HepG2 (cell line): ENCODE results near the gene EBLN2. TPM values are rescaled to one million over a fixed set of nuclear protein-coding genes. Genes with fewer than 3 reads are reported as not detected.

Experiments
- ATAC-seq: fragments of 200-7000 bp; cut with Tn5 transposase; 3 replicates; pipeline ENCODE4 v1.9.1; 2020; ENCODE audit warnings: mild to moderate bottlenecking, moderate library complexity
- BruUV-seq: library from RNA; stranded (reverse); fragments of 400-500 nt; replicated peaks from 2 replicates; lab custom pipeline; 2021; lab: Mats Ljungman, UMichigan
- CTCF ChIA-PET: fragments of 300-600 bp; formaldehyde crosslinking; extraction: SDS; loops from one replicate; lab custom pipeline; 2021; ENCODE audit warnings: low total read pairs, inconsistent platforms, low intra/inter-chr PET ratio; lab: Yijun Ruan, JAX
- POLR2A ChIA-PET: fragments of 350-600 bp; sonication (Branson Sonifier 250); formaldehyde crosslinking; loops from one replicate; lab custom pipeline; 2020; ENCODE audit warnings: antibody characterized with exemption, inconsistent platforms; lab: Yijun Ruan, JAX
- DNase-seq: peaks from one replicate; pipeline ENCODE4 v3.0.0-alpha.2; 2015; ENCODE audit warnings: low spot score
- FAIRE-seq: peaks from 3 replicates; lab custom pipeline; 2011; peaks lifted over from hg19 to GRCh38; lab: Jason Lieb, UNC
- H2AFZ ChIP-seq: one replicate; pipeline ENCODE4 v1.6.1; 2011; ENCODE audit warnings: low read length, inconsistent platforms
- H3K27ac ChIP-seq: fragments of 300-600 bp; 3 replicates; pipeline ENCODE4 v1.8.0; 2011; ENCODE audit warnings: mixed run types, mild to moderate bottlenecking, mixed read lengths, low read length, inconsistent platforms; ENCODE audit not compliant: insufficient read depth; ENCODE audit errors: extremely low read length
- H3K27me3 ChIP-seq, 2 experiments: fragments of 200-600 bp in 1 of 2; 2 replicates in 1 of 2; 3 replicates in 1 of 2; pipeline versions ENCODE4 v1.6.0 to v1.8.0; 2011; ENCODE audit warnings: low read length in 2 of 2, mild to moderate bottlenecking in 2 of 2, moderate library complexity in 2 of 2, inconsistent platforms in 1 of 2; ENCODE audit not compliant: insufficient read depth in 2 of 2, control insufficient read depth in 1 of 2
- H3K36me3 ChIP-seq, 2 experiments: fragments of 200-600 bp in 1 of 2; replicated peaks in 1 of 2; 2 replicates in 1 of 2; 3 replicates in 1 of 2; pipeline versions ENCODE4 v1.5.1 to v1.8.0; 2011; ENCODE audit warnings: low read length in 2 of 2, inconsistent platforms in 1 of 2; ENCODE audit not compliant: insufficient read depth in 2 of 2, control insufficient read depth in 1 of 2
- H3K4me1 ChIP-seq: 2 replicates; pipeline ENCODE4 v1.5.1; 2012; ENCODE audit warnings: low read length, inconsistent platforms; ENCODE audit not compliant: insufficient read depth
- H3K4me2 ChIP-seq: 2 replicates; pipeline ENCODE4 v1.6.0; 2011; ENCODE audit warnings: low read depth, low read length, inconsistent platforms
- H3K4me3 ChIP-seq, 3 experiments: fragments of 200-600 bp in 1 of 3; sonication (generic), shearing (Covaris generic) in 1 of 3; replicated peaks in 1 of 3; 2 replicates each; pipeline ENCODE4 v1.5.1; 2011 to 2016; ENCODE audit warnings: low read length in 3 of 3, inconsistent platforms in 2 of 3, low read depth in 2 of 3, mild to moderate bottlenecking in 2 of 3, control low read depth in 1 of 3, mixed read lengths in 1 of 3; ENCODE audit not compliant: insufficient read depth in 1 of 3
- H3K79me2 ChIP-seq: one replicate; pipeline ENCODE4 v1.6.1; 2011; ENCODE audit warnings: low read length, inconsistent platforms; ENCODE audit not compliant: insufficient read depth
- H3K9ac ChIP-seq: 2 replicates; pipeline ENCODE4 v1.6.0; 2011; ENCODE audit warnings: mild to moderate bottlenecking, low read depth, low read length, inconsistent platforms; ENCODE audit not compliant: insufficient read depth
- H3K9me3 ChIP-seq: 2 replicates; pipeline ENCODE4 v1.5.1; 2012; ENCODE audit warnings: mild to moderate bottlenecking, low read length
- H4K20me1 ChIP-seq: 2 replicates; pipeline ENCODE4 v1.6.0; 2011; ENCODE audit warnings: inconsistent platforms, mild to moderate bottlenecking, low read length, moderate library complexity; ENCODE audit not compliant: insufficient read depth
- CAMTA2 ChIP-seq: sonication (generic); formaldehyde crosslinking; IDR thresholded peaks from 2 replicates; pipeline ENCODE4 v1.4.0; 2020; ENCODE audit warnings: mild to moderate bottlenecking, missing genetic modification reagents, borderline replicate concordance
- SP4 ChIP-seq: sonication (generic); formaldehyde crosslinking; IDR thresholded peaks from 2 replicates; pipeline ENCODE4 v1.8.1; 2023; ENCODE audit warnings: mild to moderate bottlenecking, missing genetic modification reagents
- SPEN ChIP-seq: sonication (generic); formaldehyde crosslinking; IDR thresholded peaks from 2 replicates; pipeline ENCODE4 v1.5.1; 2020; ENCODE audit warnings: low read depth, mild to moderate bottlenecking, missing genetic modification reagents
- ZBTB7A ChIP-seq: sonication (generic); formaldehyde crosslinking; IDR thresholded peaks from 2 replicates; pipeline ENCODE4 v1.8.0; 2022; ENCODE audit warnings: mild to moderate bottlenecking, missing genetic modification reagents
- ZNF20 ChIP-seq: sonication (generic); formaldehyde crosslinking; IDR thresholded peaks from 2 replicates; pipeline ENCODE4 v1.4.0; 2020; ENCODE audit warnings: mild to moderate bottlenecking, moderate library complexity, missing genetic modification reagents
- ZNF350 ChIP-seq: sonication (generic); formaldehyde crosslinking; IDR thresholded peaks from 2 replicates; pipeline ENCODE4 v1.4.0; 2020; ENCODE audit warnings: mild to moderate bottlenecking, low read depth, missing genetic modification reagents, borderline replicate concordance
- ZNF432 ChIP-seq: sonication (generic); formaldehyde crosslinking; IDR thresholded peaks from 2 replicates; pipeline ENCODE4 v1.5.0; 2020; ENCODE audit warnings: missing genetic modification reagents, mild to moderate bottlenecking, borderline replicate concordance
- ZNF670 ChIP-seq: sonication (generic); formaldehyde crosslinking; IDR thresholded peaks from 2 replicates; pipeline ENCODE4 v1.8.0; 2022; ENCODE audit warnings: mild to moderate bottlenecking, missing genetic modification reagents, borderline replicate concordance
- WGBS: methylation state at CpG from one replicate; pipeline ENCODE4 v1.1.6; 2017; ENCODE audit warnings: low lambda C conversion rate; 5-methylcytosine and 5-hydroxymethylcytosine counted together
- in situ Hi-C: cut with HindIII; loops from 2 replicates; pipeline ENCODE4 v1.10.0; 2017; ENCODE audit warnings: low pct_unique_long_range_greater_than_20kb; ENCODE audit not compliant: extremely low pct_ligation_motif_present
- intact Hi-C: fragments of 100-400 bp; cut with micrococcal nuclease; formaldehyde crosslinking; loops from one replicate; pipeline ENCODE4 v1.10.0; 2022; ENCODE audit not compliant: unreplicated experiment
- polyA plus RNA-seq, 8 experiments: library from polyadenylated mRNA; depleted of rRNA in 3 of 8; stranded (reverse) in 7 of 8; unstranded in 1 of 8; fragments of >200 nt; fragmentation: Illumina TruSeq in 4 of 8; extraction: Trizol in 4 of 8; gene quantifications; 2 replicates each; pipeline versions ENCODE4 v1.2.1 to v1.2.3, GENCODE V29; 2011 to 2016; ENCODE audit warnings: low read depth in 4 of 8, missing spikeins in 1 of 8, mixed read lengths in 1 of 8; ENCODE audit not compliant: insufficient read depth in 1 of 8
- total RNA-seq, 5 experiments: library from RNA; depleted of rRNA; stranded (reverse); fragments of >200 nt; fragmentation: Illumina TruSeq; extraction: Trizol; gene quantifications; 2 replicates each; pipeline ENCODE4 v1.2.3, GENCODE V29; 2016; ENCODE audit warnings: low read depth in 1 of 5
- TF ChIP-seq, protein P1 (sequence below): sonication (generic); formaldehyde crosslinking; IDR thresholded peaks from 2 replicates; pipeline ENCODE4 v1.8.0; 2022; ENCODE audit warnings: mild to moderate bottlenecking, missing genetic modification reagents, borderline replicate concordance
- TF ChIP-seq, protein P2 (sequence below): sonication (generic); formaldehyde crosslinking; IDR thresholded peaks from 2 replicates; pipeline ENCODE4 v1.5.0; 2020; ENCODE audit warnings: missing genetic modification reagents
- TF ChIP-seq, protein P3 (sequence below): conservative IDR thresholded peaks from 2 replicates; pipeline ENCODE4 v1.6.1; 2018; ENCODE audit warnings: missing genetic modification reagents
- TF ChIP-seq, protein P4 (sequence below): sonication (generic); formaldehyde crosslinking; IDR thresholded peaks from 2 replicates; pipeline ENCODE4 v1.4.0; 2020; ENCODE audit warnings: missing genetic modification reagents, borderline replicate concordance

Gene EBLN2
- total and polyA plus RNA-seq, 2 of the 13 experiments (the other 11 are each of a cell fraction or from before 2014, with no cell fraction given): 3.3 to 8.3 TPM

DNA sequence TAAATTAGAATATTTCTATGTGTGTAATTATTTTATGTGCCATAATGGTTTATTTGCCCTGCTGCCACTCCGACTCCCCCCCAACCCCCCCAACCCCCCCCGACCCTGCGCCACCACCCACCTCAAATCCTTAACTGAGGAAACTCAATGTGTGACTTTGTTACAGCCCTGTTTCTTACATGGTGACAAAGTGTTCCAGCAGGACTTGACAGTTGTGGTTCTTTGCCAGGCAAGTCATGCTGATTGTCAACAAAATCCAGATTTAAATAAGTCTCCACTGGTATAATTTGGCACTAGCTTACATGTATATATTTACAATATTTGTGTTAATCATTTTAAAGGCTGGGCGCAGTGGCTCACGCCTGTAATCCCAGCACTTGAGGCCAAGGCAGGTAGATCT, 7.7 kb downstream of the EBLN2 start:
- DNase-seq (no peak), FAIRE-seq (no peak), ATAC-seq (no peak)
- Histone ChIP-seq H3K36me3 (peaks cover 0 to 24% of the 10 kb centered on the region in 2 experiments; a peak in 4 of 5 replicates), H2AFZ (no peak overlapping the region), H3K79me2 (no peaks in the 10 kb centered on the region), H3K9ac (no peak overlapping the region), H3K9me3 (no peaks in the 10 kb centered on the region), H3K4me1 (peaks cover 8% of the 10 kb centered on the region), H3K27ac (no peak overlapping the region), H3K4me3 (no peak overlapping the region), H3K4me2 (no peak overlapping the region), H4K20me1 (no peaks in the 10 kb centered on the region), H3K27me3 (no peaks in the 10 kb centered on the region)
- no TSS peak for BruUV-seq
- WGBS: 94% methylated on average over 5 of the region's 5 CpGs
- intact Hi-C loops: no loop called here
- in situ Hi-C loops: loop anchor here (25.0 kb wide), 1 partner anchor 657 kb away; no protein-coding TSS in a partner anchor
- TF ChIP-seq ZNF350: no peak
- TF ChIP-seq, protein P1, sequence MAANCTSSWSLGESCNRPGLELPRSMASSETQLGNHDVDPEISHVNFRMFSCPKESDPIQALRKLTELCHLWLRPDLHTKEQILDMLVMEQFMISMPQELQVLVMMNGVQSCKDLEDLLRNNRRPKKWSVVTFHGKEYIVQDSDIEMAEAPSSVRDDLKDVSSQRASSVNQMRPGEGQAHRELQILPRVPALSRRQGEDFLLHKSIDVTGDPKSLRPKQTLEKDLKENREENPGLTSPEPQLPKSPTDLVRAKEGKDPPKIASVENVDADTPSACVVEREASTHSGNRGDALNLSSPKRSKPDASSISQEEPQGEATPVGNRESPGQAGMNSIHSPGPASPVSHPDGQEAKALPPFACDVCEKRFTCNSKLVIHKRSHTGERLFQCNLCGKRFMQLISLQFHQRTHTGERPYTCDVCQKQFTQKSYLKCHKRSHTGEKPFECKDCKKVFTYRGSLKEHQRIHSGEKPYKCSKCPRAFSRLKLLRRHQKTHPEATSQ (CRISPR knock-in tag): no peak
- TF ChIP-seq, protein P2, sequence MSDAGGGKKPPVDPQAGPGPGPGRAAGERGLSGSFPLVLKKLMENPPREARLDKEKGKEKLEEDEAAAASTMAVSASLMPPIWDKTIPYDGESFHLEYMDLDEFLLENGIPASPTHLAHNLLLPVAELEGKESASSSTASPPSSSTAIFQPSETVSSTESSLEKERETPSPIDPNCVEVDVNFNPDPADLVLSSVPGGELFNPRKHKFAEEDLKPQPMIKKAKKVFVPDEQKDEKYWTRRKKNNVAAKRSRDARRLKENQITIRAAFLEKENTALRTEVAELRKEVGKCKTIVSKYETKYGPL: no peak
- TF ChIP-seq, protein P3, sequence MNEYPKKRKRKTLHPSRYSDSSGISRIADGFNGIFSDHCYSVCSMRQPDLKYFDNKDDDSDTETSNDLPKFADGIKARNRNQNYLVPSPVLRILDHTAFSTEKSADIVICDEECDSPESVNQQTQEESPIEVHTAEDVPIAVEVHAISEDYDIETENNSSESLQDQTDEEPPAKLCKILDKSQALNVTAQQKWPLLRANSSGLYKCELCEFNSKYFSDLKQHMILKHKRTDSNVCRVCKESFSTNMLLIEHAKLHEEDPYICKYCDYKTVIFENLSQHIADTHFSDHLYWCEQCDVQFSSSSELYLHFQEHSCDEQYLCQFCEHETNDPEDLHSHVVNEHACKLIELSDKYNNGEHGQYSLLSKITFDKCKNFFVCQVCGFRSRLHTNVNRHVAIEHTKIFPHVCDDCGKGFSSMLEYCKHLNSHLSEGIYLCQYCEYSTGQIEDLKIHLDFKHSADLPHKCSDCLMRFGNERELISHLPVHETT: no peak
- TF ChIP-seq ZBTB7A: no peak
- no peak for TF ChIP-seq ZNF432 (CRISPR knock-in tag)
- TF ChIP-seq ZNF670 (CRISPR knock-in tag): no peak
- TF ChIP-seq SPEN (CRISPR knock-in tag): no peak
- TF ChIP-seq, protein P4, sequence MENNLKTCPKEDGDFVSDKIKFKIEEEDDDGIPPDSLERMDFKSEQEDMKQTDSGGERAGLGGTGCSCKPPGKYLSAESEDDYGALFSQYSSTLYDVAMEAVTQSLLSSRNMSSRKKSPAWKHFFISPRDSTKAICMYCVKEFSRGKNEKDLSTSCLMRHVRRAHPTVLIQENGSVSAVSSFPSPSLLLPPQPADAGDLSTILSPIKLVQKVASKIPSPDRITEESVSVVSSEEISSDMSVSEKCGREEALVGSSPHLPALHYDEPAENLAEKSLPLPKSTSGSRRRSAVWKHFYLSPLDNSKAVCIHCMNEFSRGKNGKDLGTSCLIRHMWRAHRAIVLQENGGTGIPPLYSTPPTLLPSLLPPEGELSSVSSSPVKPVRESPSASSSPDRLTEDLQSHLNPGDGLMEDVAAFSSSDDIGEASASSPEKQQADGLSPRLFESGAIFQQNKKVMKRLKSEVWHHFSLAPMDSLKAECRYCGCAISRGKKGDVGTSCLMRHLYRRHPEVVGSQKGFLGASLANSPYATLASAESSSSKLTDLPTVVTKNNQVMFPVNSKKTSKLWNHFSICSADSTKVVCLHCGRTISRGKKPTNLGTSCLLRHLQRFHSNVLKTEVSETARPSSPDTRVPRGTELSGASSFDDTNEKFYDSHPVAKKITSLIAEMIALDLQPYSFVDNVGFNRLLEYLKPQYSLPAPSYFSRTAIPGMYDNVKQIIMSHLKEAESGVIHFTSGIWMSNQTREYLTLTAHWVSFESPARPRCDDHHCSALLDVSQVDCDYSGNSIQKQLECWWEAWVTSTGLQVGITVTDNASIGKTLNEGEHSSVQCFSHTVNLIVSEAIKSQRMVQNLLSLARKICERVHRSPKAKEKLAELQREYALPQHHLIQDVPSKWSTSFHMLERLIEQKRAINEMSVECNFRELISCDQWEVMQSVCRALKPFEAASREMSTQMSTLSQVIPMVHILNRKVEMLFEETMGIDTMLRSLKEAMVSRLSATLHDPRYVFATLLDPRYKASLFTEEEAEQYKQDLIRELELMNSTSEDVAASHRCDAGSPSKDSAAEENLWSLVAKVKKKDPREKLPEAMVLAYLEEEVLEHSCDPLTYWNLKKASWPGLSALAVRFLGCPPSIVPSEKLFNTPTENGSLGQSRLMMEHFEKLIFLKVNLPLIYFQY (CRISPR knock-in tag): no peak
- TF ChIP-seq CAMTA2: no peak
- no peak for TF ChIP-seq ZNF20 (CRISPR knock-in tag)
- TF ChIP-seq SP4: no peak
- ChIA-PET CTCF (no interaction called here), POLR2A (no interaction called here)
